HEK293 (cell line): ENCODE measurements around the gene SECTM1.

Experiments
- BCL11B ChIP-seq: fragments of 450-650 bp; formaldehyde crosslinking; IDR thresholded peaks from 2 replicates; pipeline ENCODE4 v1.5.1; 2016; ENCODE audit warnings: low read depth, missing biosample characterization, missing genetic modification characterization
- EGR2 ChIP-seq: fragments of 450-650 bp; formaldehyde crosslinking; IDR thresholded peaks from 2 replicates; pipeline ENCODE4 v1.5.1; 2016; ENCODE audit warnings: low read depth, missing biosample characterization, missing genetic modification characterization
- GLI4 ChIP-seq: fragments of 450-650 bp; formaldehyde crosslinking; IDR thresholded peaks from 2 replicates; pipeline ENCODE4 v1.5.1; 2016; ENCODE audit warnings: missing biosample characterization, missing genetic modification characterization
- GLIS2 ChIP-seq: fragments of 450-650 bp; formaldehyde crosslinking; IDR thresholded peaks from 2 replicates; pipeline ENCODE4 v1.5.1; 2016; ENCODE audit warnings: missing biosample characterization, missing genetic modification characterization
- KLF10 ChIP-seq: fragments of 450-650 bp; IDR thresholded peaks from 2 replicates; pipeline ENCODE4 v1.5.1; 2018; ENCODE audit warnings: missing biosample characterization, mild to moderate bottlenecking, missing genetic modification characterization
- SCRT1 ChIP-seq: fragments of 450-650 bp; formaldehyde crosslinking; IDR thresholded peaks from 2 replicates; pipeline ENCODE4 v1.5.1; 2016; ENCODE audit warnings: missing biosample characterization, missing genetic modification characterization, borderline replicate concordance
- ZBTB17 ChIP-seq: fragments of 450-650 bp; formaldehyde crosslinking; IDR thresholded peaks from 2 replicates; pipeline ENCODE4 v1.5.1; 2016; ENCODE audit warnings: missing biosample characterization, missing genetic modification characterization
- ZBTB8A ChIP-seq: fragments of 450-650 bp; formaldehyde crosslinking; IDR thresholded peaks from 2 replicates; pipeline ENCODE4 v1.5.1; 2016; ENCODE audit warnings: missing biosample characterization, missing genetic modification characterization
- ZFP3 ChIP-seq: fragments of 450-650 bp; formaldehyde crosslinking; IDR thresholded peaks from 2 replicates; pipeline ENCODE4 v1.5.1; 2016; ENCODE audit warnings: low read depth, missing biosample characterization, missing genetic modification characterization
- ZFP37 ChIP-seq: fragments of 450-650 bp; formaldehyde crosslinking; IDR thresholded peaks from 2 replicates; pipeline ENCODE4 v1.5.1; 2016; ENCODE audit warnings: missing biosample characterization, missing genetic modification characterization
- ZNF10 ChIP-seq: fragments of 450-650 bp; formaldehyde crosslinking; IDR thresholded peaks from 2 replicates; pipeline ENCODE4 v1.5.1; 2017; ENCODE audit warnings: missing biosample characterization, missing genetic modification characterization
- ZNF155 ChIP-seq: fragments of 450-650 bp; formaldehyde crosslinking; IDR thresholded peaks from 2 replicates; pipeline ENCODE4 v1.5.1; 2016; ENCODE audit warnings: missing biosample characterization, missing genetic modification characterization
- ZNF214 ChIP-seq: fragments of 450-650 bp; formaldehyde crosslinking; IDR thresholded peaks from 2 replicates; pipeline ENCODE4 v1.5.1; 2017; ENCODE audit warnings: missing biosample characterization, mild to moderate bottlenecking, missing genetic modification characterization, borderline replicate concordance
- ZNF473 ChIP-seq: fragments of 450-650 bp; formaldehyde crosslinking; IDR thresholded peaks from 2 replicates; pipeline ENCODE4 v1.5.1; 2017; ENCODE audit warnings: missing biosample characterization, missing genetic modification characterization
- ZNF530 ChIP-seq: fragments of 450-650 bp; formaldehyde crosslinking; IDR thresholded peaks from 2 replicates; pipeline ENCODE4 v1.5.1; 2016; ENCODE audit warnings: low read depth, missing biosample characterization, missing genetic modification characterization
- ZNF610 ChIP-seq: fragments of 450-650 bp; formaldehyde crosslinking; IDR thresholded peaks from 2 replicates; pipeline ENCODE4 v1.5.1; 2016; ENCODE audit warnings: missing biosample characterization, missing genetic modification characterization, borderline replicate concordance
- ZNF623 ChIP-seq: fragments of 450-650 bp; formaldehyde crosslinking; IDR thresholded peaks from 2 replicates; pipeline ENCODE4 v1.5.1; 2016; ENCODE audit warnings: missing biosample characterization, missing genetic modification characterization
- ZNF660 ChIP-seq: fragments of 450-650 bp; IDR thresholded peaks from 2 replicates; pipeline ENCODE4 v1.5.1; 2018; ENCODE audit warnings: missing biosample characterization, mild to moderate bottlenecking, missing genetic modification characterization
- ZNF843 ChIP-seq: fragments of 450-650 bp; formaldehyde crosslinking; IDR thresholded peaks from 2 replicates; pipeline ENCODE4 v1.5.1; 2016; ENCODE audit warnings: missing biosample characterization, missing genetic modification characterization
- TF ChIP-seq, protein P1 (sequence below): fragments of 450-650 bp; formaldehyde crosslinking; IDR thresholded peaks from 2 replicates; pipeline ENCODE4 v1.5.1; 2016; ENCODE audit warnings: missing biosample characterization, missing genetic modification characterization
- TF ChIP-seq, protein P2 (sequence below): fragments of 450-650 bp; formaldehyde crosslinking; IDR thresholded peaks from 2 replicates; pipeline ENCODE4 v1.5.1; 2016; ENCODE audit warnings: missing biosample characterization, missing genetic modification characterization
- TF ChIP-seq, protein P3 (sequence below): fragments of 450-650 bp; formaldehyde crosslinking; IDR thresholded peaks from 2 replicates; pipeline ENCODE4 v1.5.1; 2016; ENCODE audit warnings: missing biosample characterization, missing genetic modification characterization
- TF ChIP-seq, protein P4 (sequence below): fragments of 450-650 bp; formaldehyde crosslinking; IDR thresholded peaks from 2 replicates; pipeline ENCODE4 v1.5.1; 2016; ENCODE audit warnings: missing biosample characterization, missing genetic modification characterization, low read depth
- TF ChIP-seq, protein P5 (sequence below): fragments of 450-650 bp; formaldehyde crosslinking; IDR thresholded peaks from 2 replicates; pipeline ENCODE4 v1.5.1; 2017; ENCODE audit warnings: missing biosample characterization, missing genetic modification characterization
- TF ChIP-seq, protein P6 (sequence below): fragments of 450-650 bp; formaldehyde crosslinking; IDR thresholded peaks from 2 replicates; pipeline ENCODE4 v1.5.1; 2016; ENCODE audit warnings: missing biosample characterization, missing genetic modification characterization

The SECTM1 gene

DNA sequence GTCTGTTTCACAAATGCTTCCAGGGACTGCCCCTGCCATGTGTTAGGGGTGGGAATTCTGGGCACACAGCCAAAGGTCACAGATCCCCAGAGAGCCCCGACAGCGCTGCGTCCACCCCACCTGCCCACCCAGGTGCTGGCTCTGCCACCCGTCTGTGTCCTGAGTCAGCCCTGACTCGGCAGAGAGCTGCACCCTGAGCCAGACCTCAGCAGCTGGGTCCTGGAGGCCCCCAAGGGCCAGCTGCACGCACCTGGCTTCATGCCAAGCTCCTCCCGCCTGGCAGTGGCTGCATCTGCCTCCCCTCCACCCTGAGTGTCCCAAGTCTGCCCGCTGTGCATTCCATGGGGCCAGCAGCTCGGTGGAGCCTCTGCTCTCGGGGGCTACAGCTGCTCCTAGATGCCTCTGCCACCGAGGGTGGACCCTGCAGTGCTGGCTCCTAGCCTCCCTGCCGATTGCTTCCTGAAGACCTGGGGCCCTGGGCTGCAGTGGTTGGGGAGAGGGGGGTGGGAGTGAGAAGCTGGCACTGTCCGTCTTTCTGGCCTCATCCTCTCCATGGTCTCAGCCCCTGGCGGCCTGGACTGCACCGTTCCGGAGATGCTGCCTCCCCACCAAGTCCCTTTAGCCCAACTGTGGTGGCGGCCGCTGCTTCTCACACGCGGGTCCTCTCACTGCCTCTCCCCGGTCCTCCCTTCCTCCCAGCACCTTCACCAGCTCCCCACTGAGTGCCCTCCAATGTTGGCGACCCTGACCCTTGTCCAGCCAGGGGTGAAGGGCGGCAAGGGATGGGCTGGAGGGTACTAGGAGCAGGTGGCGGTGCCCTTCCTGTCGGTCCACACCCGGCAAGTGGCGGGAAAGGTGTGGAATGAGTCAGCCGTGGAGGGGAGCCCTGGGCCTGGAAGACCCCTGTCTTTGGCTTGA, 3.0 kb downstream of the SECTM1 start (continued):
- TF ChIP-seq, protein P1, sequence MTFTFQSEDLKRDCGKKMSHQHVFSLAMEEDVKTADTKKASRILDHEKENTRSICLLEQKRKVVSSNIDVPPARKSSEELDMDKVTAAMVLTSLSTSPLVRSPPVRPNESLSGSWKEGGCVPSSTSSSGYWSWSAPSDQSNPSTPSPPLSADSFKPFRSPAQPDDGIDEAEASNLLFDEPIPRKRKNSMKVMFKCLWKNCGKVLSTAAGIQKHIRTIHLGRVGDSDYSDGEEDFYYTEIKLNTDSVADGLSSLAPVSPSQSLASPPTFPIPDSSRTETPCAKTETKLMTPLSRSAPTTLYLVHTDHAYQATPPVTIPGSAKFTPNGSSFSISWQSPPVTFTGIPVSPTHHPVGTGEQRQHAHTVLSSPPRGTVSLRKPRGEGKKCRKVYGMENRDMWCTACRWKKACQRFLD (tag by site-specific recombination) = no peak
- peak; percentile 45; the same call in 1 of the 2 replicates for TF ChIP-seq ZNF10
- TF ChIP-seq ZNF843 = no peak
- peak; percentile 53; the same call in 1 of the 2 replicates for TF ChIP-seq KLF10 (tag by site-specific recombination)
- no peak for TF ChIP-seq SCRT1 (tag by site-specific recombination)
- no peak for TF ChIP-seq ZFP37 (tag by site-specific recombination)
- TF ChIP-seq, protein P2, sequence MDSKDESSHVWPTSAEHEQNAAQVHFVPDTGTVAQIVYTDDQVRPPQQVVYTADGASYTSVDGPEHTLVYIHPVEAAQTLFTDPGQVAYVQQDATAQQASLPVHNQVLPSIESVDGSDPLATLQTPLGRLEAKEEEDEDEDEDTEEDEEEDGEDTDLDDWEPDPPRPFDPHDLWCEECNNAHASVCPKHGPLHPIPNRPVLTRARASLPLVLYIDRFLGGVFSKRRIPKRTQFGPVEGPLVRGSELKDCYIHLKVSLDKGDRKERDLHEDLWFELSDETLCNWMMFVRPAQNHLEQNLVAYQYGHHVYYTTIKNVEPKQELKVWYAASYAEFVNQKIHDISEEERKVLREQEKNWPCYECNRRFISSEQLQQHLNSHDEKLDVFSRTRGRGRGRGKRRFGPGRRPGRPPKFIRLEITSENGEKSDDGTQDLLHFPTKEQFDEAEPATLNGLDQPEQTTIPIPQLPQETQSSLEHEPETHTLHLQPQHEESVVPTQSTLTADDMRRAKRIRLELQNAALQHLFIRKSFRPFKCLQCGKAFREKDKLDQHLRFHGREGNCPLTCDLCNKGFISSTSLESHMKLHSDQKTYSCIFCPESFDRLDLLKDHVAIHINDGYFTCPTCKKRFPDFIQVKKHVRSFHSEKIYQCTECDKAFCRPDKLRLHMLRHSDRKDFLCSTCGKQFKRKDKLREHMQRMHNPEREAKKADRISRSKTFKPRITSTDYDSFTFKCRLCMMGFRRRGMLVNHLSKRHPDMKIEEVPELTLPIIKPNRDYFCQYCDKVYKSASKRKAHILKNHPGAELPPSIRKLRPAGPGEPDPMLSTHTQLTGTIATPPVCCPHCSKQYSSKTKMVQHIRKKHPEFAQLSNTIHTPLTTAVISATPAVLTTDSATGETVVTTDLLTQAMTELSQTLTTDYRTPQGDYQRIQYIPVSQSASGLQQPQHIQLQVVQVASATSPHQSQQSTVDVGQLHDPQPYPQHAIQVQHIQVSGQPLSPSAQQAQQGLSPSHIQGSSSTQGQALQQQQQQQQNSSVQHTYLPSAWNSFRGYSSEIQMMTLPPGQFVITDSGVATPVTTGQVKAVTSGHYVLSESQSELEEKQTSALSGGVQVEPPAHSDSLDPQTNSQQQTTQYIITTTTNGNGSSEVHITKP (tag by site-specific recombination) = peak; percentile 71; the same call in 1 of the 2 replicates
- TF ChIP-seq ZNF610 = no peak
- no peak for TF ChIP-seq ZNF214 (tag by site-specific recombination)
- TF ChIP-seq, protein P3, sequence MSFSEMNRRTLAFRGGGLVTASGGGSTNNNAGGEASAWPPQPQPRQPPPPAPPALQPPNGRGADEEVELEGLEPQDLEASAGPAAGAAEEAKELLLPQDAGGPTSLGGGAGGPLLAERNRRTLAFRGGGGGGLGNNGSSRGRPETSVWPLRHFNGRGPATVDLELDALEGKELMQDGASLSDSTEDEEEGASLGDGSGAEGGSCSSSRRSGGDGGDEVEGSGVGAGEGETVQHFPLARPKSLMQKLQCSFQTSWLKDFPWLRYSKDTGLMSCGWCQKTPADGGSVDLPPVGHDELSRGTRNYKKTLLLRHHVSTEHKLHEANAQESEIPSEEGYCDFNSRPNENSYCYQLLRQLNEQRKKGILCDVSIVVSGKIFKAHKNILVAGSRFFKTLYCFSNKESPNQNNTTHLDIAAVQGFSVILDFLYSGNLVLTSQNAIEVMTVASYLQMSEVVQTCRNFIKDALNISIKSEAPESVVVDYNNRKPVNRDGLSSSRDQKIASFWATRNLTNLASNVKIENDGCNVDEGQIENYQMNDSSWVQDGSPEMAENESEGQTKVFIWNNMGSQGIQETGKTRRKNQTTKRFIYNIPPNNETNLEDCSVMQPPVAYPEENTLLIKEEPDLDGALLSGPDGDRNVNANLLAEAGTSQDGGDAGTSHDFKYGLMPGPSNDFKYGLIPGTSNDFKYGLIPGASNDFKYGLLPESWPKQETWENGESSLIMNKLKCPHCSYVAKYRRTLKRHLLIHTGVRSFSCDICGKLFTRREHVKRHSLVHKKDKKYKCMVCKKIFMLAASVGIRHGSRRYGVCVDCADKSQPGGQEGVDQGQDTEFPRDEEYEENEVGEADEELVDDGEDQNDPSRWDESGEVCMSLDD (tag by site-specific recombination) = peak; percentile 87
- no peak for TF ChIP-seq ZFP3 (tag by site-specific recombination)
- no peak for TF ChIP-seq ZNF623 (tag by site-specific recombination)
- peak; percentile 75 for TF ChIP-seq GLIS2 (tag by site-specific recombination)
- TF ChIP-seq GLI4 (tag by site-specific recombination) = no peak
- peak; percentile 64; the same call in 1 of the 2 replicates for TF ChIP-seq ZBTB8A (tag by site-specific recombination)
- TF ChIP-seq ZNF530 (tag by site-specific recombination) = no peak
- TF ChIP-seq, protein P4, sequence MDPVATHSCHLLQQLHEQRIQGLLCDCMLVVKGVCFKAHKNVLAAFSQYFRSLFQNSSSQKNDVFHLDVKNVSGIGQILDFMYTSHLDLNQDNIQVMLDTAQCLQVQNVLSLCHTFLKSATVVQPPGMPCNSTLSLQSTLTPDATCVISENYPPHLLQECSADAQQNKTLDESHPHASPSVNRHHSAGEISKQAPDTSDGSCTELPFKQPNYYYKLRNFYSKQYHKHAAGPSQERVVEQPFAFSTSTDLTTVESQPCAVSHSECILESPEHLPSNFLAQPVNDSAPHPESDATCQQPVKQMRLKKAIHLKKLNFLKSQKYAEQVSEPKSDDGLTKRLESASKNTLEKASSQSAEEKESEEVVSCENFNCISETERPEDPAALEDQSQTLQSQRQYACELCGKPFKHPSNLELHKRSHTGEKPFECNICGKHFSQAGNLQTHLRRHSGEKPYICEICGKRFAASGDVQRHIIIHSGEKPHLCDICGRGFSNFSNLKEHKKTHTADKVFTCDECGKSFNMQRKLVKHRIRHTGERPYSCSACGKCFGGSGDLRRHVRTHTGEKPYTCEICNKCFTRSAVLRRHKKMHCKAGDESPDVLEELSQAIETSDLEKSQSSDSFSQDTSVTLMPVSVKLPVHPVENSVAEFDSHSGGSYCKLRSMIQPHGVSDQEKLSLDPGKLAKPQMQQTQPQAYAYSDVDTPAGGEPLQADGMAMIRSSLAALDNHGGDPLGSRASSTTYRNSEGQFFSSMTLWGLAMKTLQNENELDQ (tag by site-specific recombination) = no peak
- TF ChIP-seq ZNF473 (tag by site-specific recombination) = no peak
- TF ChIP-seq ZNF660 = peak; percentile 89
- TF ChIP-seq EGR2 (tag by site-specific recombination) = no peak
- TF ChIP-seq, protein P5, sequence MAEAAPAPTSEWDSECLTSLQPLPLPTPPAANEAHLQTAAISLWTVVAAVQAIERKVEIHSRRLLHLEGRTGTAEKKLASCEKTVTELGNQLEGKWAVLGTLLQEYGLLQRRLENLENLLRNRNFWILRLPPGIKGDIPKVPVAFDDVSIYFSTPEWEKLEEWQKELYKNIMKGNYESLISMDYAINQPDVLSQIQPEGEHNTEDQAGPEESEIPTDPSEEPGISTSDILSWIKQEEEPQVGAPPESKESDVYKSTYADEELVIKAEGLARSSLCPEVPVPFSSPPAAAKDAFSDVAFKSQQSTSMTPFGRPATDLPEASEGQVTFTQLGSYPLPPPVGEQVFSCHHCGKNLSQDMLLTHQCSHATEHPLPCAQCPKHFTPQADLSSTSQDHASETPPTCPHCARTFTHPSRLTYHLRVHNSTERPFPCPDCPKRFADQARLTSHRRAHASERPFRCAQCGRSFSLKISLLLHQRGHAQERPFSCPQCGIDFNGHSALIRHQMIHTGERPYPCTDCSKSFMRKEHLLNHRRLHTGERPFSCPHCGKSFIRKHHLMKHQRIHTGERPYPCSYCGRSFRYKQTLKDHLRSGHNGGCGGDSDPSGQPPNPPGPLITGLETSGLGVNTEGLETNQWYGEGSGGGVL (tag by site-specific recombination) = peak; percentile 59
- TF ChIP-seq ZBTB17 = peak; percentile 82
- no peak for TF ChIP-seq ZNF155
- peak; percentile 26; the same call in 1 of the 2 replicates for TF ChIP-seq BCL11B
- TF ChIP-seq, protein P6, sequence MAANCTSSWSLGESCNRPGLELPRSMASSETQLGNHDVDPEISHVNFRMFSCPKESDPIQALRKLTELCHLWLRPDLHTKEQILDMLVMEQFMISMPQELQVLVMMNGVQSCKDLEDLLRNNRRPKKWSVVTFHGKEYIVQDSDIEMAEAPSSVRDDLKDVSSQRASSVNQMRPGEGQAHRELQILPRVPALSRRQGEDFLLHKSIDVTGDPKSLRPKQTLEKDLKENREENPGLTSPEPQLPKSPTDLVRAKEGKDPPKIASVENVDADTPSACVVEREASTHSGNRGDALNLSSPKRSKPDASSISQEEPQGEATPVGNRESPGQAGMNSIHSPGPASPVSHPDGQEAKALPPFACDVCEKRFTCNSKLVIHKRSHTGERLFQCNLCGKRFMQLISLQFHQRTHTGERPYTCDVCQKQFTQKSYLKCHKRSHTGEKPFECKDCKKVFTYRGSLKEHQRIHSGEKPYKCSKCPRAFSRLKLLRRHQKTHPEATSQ (tag by site-specific recombination) = no peak
